Cardiac atrium fibroblast (primary cell): Measurements from ENCODE around the gene RNF38. TPM values are rescaled to one million over a fixed set of nuclear protein-coding genes. Genes with fewer than 3 reads are reported as not detected.

ENCODE experiments used
- total RNA-seq: library from RNA; depleted of rRNA; stranded (reverse); fragments of >200 nt; gene quantifications from 2 replicates; pipeline ENCODE4 v1.2.3, GENCODE V29; 2015

The RNF38 gene
- 11.2 and 17.8 TPM in 2 replicates for total RNA-seq

DNA sequence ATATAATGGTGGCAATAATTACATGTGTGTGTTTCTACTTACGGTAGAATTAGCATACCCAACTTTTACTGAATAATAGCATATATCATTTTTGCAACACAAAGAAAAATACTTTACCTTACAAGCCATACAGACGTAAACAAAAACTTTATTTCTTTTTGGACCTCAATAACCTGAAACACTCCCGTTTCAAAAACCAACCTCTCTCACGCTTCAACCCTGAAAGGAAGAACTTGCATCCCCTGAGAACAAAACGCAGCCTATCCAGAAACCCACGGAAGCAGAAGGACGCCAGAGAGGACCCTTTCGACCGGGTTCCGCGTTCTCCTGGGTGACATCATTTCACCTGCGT is at the start of gene RNF38:
Gene RNF38, minus strand, starts transcription at position 290 of the 352 bp plus-strand sequence. Its CDS starts 161 bp downstream, at position 129.

Other genes with a start within 250 kb of the RNF38 start
- 0.65 TPM in 1 of 2 replicates, not detected in the other for gene CCIN, start 230.9 kb downstream of the RNF38 start, total RNA-seq
- 279 TPM in 2 replicates for gene CLTA, start 209.3 kb downstream of the RNF38 start, total RNA-seq
- 15.0 and 19.8 TPM in 2 replicates for gene GNE, start 141.8 kb downstream of the RNF38 start, total RNA-seq
- gene MELK, start 172.6 kb upstream of the RNF38 start, total RNA-seq: 12.5 and 15.6 TPM in 2 replicates